GM23338 (cell line): ENCODE results near the gene NEO1. TPM values are rescaled to one million over a fixed set of nuclear protein-coding genes. Genes with fewer than 3 reads are reported as not detected.

Experiments
- ATAC-seq: fragments of 200-7000 bp; cut with Tn5 transposase; 3 replicates; pipeline ENCODE4 v1.9.1; 2020
- DNase-seq: peaks from one replicate; pipeline ENCODE4 v3.0.0-alpha.2; 2015; ENCODE audit warnings: low spot score
- H2AFZ ChIP-seq: fragments of 200-600 bp; sonication (generic); 2 replicates; pipeline ENCODE4 v1.8.0; 2016; ENCODE audit warnings: antibody characterized with exemption, mild to moderate bottlenecking, moderate library complexity
- H3F3A ChIP-seq: fragments of 200-600 bp; sonication (generic); replicated peaks from 2 replicates; pipeline ENCODE4 v1.8.0; 2017; ENCODE audit warnings: antibody characterized with exemption, mixed run types, low read depth
- H3K27ac ChIP-seq: fragments of 200-600 bp; sonication (generic); 2 replicates; pipeline ENCODE4 v1.6.1; 2016; ENCODE audit warnings: low read depth
- H3K27me3 ChIP-seq: fragments of 200-600 bp; sonication (generic); 2 replicates; pipeline ENCODE4 v1.8.0; 2016; ENCODE audit warnings: mild to moderate bottlenecking, mixed run types, moderate library complexity; ENCODE audit not compliant: insufficient read depth
- H3K36me3 ChIP-seq: fragments of 200-600 bp; sonication (generic); 2 replicates; pipeline ENCODE4 v1.8.0; 2016; ENCODE audit warnings: mild to moderate bottlenecking; ENCODE audit not compliant: insufficient read depth
- H3K4me1 ChIP-seq: fragments of 200-600 bp; sonication (generic); 2 replicates; pipeline ENCODE4 v1.8.0; 2016; ENCODE audit warnings: mild to moderate bottlenecking, moderate library complexity; ENCODE audit not compliant: insufficient read depth
- H3K4me2 ChIP-seq: fragments of 200-600 bp; sonication (generic); 2 replicates; pipeline ENCODE4 v1.7.1; 2017; ENCODE audit warnings: mixed run types
- H3K4me3 ChIP-seq: fragments of 200-600 bp; sonication (generic); 2 replicates; pipeline ENCODE4 v1.6.1; 2016; ENCODE audit warnings: mixed run types
- H3K79me2 ChIP-seq: fragments of 200-600 bp; sonication (generic); replicated peaks from 2 replicates; pipeline ENCODE4 v1.8.0; 2017; ENCODE audit warnings: mild to moderate bottlenecking; ENCODE audit not compliant: insufficient read depth
- H3K9me2 ChIP-seq: fragments of 200-600 bp; sonication (generic); 2 replicates; pipeline ENCODE4 v1.8.0; 2017; ENCODE audit not compliant: insufficient read depth
- H4K20me1 ChIP-seq: fragments of 200-600 bp; sonication (generic); replicated peaks from 2 replicates; pipeline ENCODE4 v1.8.0; 2017; ENCODE audit warnings: mild to moderate bottlenecking; ENCODE audit not compliant: insufficient read depth
- H3K27ac Mint-ChIP-seq: 2 replicates; pipeline ENCODE4 v1.8.0; 2020; ENCODE audit warnings: inconsistent platforms, mild to moderate bottlenecking, moderate library complexity, mixed read lengths
- H3K27me3 Mint-ChIP-seq: 3 replicates; pipeline ENCODE4 v1.8.0; 2022; ENCODE audit warnings: low read depth, mild to moderate bottlenecking, moderate library complexity, mixed read lengths, inconsistent platforms; ENCODE audit not compliant: insufficient read depth, poor library complexity
- H3K36me3 Mint-ChIP-seq: 3 replicates; pipeline ENCODE4 v1.8.0; 2021; ENCODE audit warnings: low read depth, mild to moderate bottlenecking, inconsistent platforms, moderate library complexity, mixed read lengths
- H3K4me1 Mint-ChIP-seq: 3 replicates; pipeline ENCODE4 v1.8.0; 2020; ENCODE audit warnings: mild to moderate bottlenecking, inconsistent platforms, mixed read lengths
- H3K4me3 Mint-ChIP-seq: 3 replicates; pipeline ENCODE4 v1.8.0; 2021; ENCODE audit warnings: moderate library complexity, mild to moderate bottlenecking, inconsistent platforms, mixed read lengths
- H3K9me3 Mint-ChIP-seq: 3 replicates; pipeline ENCODE4 v1.8.0; 2020; ENCODE audit warnings: moderate library complexity, mild to moderate bottlenecking, inconsistent platforms, mixed read lengths
- CREB1 ChIP-seq: fragments of 250-450 bp; sonication (Bioruptor Pico); IDR thresholded peaks from 2 replicates; pipeline ENCODE4 v1.5.0; 2020; ENCODE audit warnings: low read depth, mild to moderate bottlenecking, moderate library complexity
- CTCF ChIP-seq, 2 experiments: fragments of 200-600 bp in 1 of 2; sonication (generic) in 1 of 2; conservative IDR thresholded peaks; 2 replicates each; pipeline versions ENCODE4 v1.5.1 to v1.6.1; 2016 to 2017; ENCODE audit warnings: antibody characterized with exemption in 2 of 2, low read depth in 2 of 2, mild to moderate bottlenecking in 2 of 2, moderate library complexity in 1 of 2
- EZH2 ChIP-seq: fragments of 200-600 bp; sonication (generic); IDR thresholded peaks from one replicate; pipeline ENCODE4 v1.8.0; 2017; ENCODE audit warnings: antibody characterized with exemption, mild to moderate bottlenecking, low read depth; ENCODE audit not compliant: unreplicated experiment
- EZH2phosphoT487 ChIP-seq: fragments of 200-600 bp; sonication (generic); IDR thresholded peaks from one replicate; pipeline ENCODE4 v1.8.1; 2018; ENCODE audit warnings: antibody characterized with exemption; ENCODE audit not compliant: unreplicated experiment
- JUNB ChIP-seq: IDR thresholded peaks from one replicate; pipeline ENCODE4 v1.6.1; 2016; ENCODE audit warnings: antibody characterized with exemption; ENCODE audit not compliant: unreplicated experiment
- NANOG ChIP-seq: IDR thresholded peaks from 2 replicates; pipeline ENCODE4 v1.6.1; 2016; ENCODE audit warnings: antibody characterized with exemption, borderline replicate concordance
- POLR2AphosphoS5 ChIP-seq: IDR thresholded peaks from 2 replicates; pipeline ENCODE4 v1.6.1; 2016; ENCODE audit warnings: antibody characterized with exemption, low read depth
- REST ChIP-seq: IDR thresholded peaks from one replicate; pipeline ENCODE4 v1.6.1; 2018; ENCODE audit warnings: antibody characterized with exemption; ENCODE audit not compliant: unreplicated experiment
- STAT1 ChIP-seq: IDR thresholded peaks from one replicate; pipeline ENCODE4 v1.6.1; 2016; ENCODE audit warnings: antibody characterized with exemption; ENCODE audit not compliant: unreplicated experiment
- ZNF331 ChIP-seq: fragments of 250-450 bp; sonication (Bioruptor Pico); IDR thresholded peaks from 2 replicates; pipeline ENCODE4 v1.5.0; 2020; ENCODE audit warnings: low read depth, mild to moderate bottlenecking, moderate library complexity
- polyA plus RNA-seq: library from polyadenylated mRNA; unstranded; fragments of >200 nt; fragmentation: Nextera tagmentation; extraction: Ambion mirVana; gene quantifications from 2 replicates; pipeline ENCODE4 v1.2.1, GENCODE V29; 2016
- total RNA-seq: library from RNA; depleted of rRNA; stranded (reverse); fragments of >200 nt; shearing (Covaris generic); gene quantifications from 2 replicates; pipeline ENCODE4 v1.2.3, GENCODE V29; 2014

Gene NEO1
- total and polyA plus RNA-seq, 2 experiments from 2014 or later: 8.4 to 45.8 TPM

DNA sequence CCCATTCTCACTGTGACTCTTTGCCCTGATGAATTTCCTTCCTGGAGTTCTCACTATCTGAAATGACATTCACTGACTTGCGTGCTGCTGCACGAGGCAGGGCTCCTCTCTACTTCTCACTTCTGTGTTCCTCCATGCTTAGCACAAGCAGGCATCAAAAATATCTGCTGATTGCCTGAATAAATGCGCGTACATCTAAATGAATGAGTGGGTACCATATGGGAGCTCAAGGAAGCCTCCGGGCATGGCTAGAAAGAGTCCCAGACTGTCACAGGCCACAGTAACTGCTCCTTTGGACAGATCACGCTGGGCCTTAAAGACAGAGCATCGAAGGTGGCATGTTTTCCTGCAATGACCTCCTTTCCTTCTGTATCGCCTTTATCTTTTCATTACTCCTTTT lies 284.9 kb downstream of the NEO1 start:
- no peak overlapping the region for H3K27ac Mint-ChIP-seq
- H3K4me3 ChIP-seq: no peak overlapping the region
- H3K79me2 ChIP-seq: no peaks in the 10 kb centered on the region
- H3F3A ChIP-seq: no peaks in the 10 kb centered on the region
- no peak overlapping the region for H3K4me3 Mint-ChIP-seq
- H3K27ac ChIP-seq: no peak overlapping the region
- H3K27me3 ChIP-seq: no peaks in the 10 kb centered on the region
- no peaks in the 10 kb centered on the region; the same call in none of the 2 replicates for H4K20me1 ChIP-seq
- no peak overlapping the region for H3K4me2 ChIP-seq
- H3K4me1 Mint-ChIP-seq: peaks cover 3% of the 10 kb centered on the region; the same call in 1 of the 3 replicates
- no peaks in the 10 kb centered on the region for H3K27me3 Mint-ChIP-seq
- no peak for DNase-seq
- no peaks in the 10 kb centered on the region for H3K36me3 ChIP-seq
- TF ChIP-seq POLR2AphosphoS5 (no peak), EZH2 (no peak), REST (no peak), ZNF331 (CRISPR knock-in tag) (no peak), JUNB (no peak), STAT1 (no peak), CTCF (conservative IDR thresholded peaks at IDR 0.05; ENCODE audit: low read depth in 2 of 2) (no peak)
- H3K9me3 Mint-ChIP-seq: no peaks in the 10 kb centered on the region
- ATAC-seq: no peak
- H3K36me3 Mint-ChIP-seq: no peaks in the 10 kb centered on the region; the same call in 1 of the 3 replicates
- H3K4me1 ChIP-seq: no peaks in the 10 kb centered on the region
- no peaks in the 10 kb centered on the region for H3K9me2 ChIP-seq
- no peak overlapping the region for H2AFZ ChIP-seq

GRCh38 chr15:73338058-73338457 lies 285.8 kb downstream of the NEO1 start:
- peaks cover 3% of the 10 kb centered on the region; the same call in 1 of the 3 replicates for H3K4me1 Mint-ChIP-seq
- H3K9me2 ChIP-seq: no peaks in the 10 kb centered on the region
- no peaks in the 10 kb centered on the region for H3K9me3 Mint-ChIP-seq
- H3K79me2 ChIP-seq: no peaks in the 10 kb centered on the region
- H4K20me1 ChIP-seq: peaks cover 3% of the 10 kb centered on the region
- H3K36me3 Mint-ChIP-seq: peaks cover 7% of the 10 kb centered on the region
- DNase-seq: no peak
- no peaks in the 10 kb centered on the region for H3K27me3 Mint-ChIP-seq
- no peak overlapping the region for H3K4me2 ChIP-seq
- no peak overlapping the region for H3K4me3 ChIP-seq
- H3F3A ChIP-seq: no peaks in the 10 kb centered on the region
- H2AFZ ChIP-seq: no peak overlapping the region
- no peaks in the 10 kb centered on the region for H3K27me3 ChIP-seq
- no peak overlapping the region for H3K27ac ChIP-seq
- H3K4me1 ChIP-seq: no peaks in the 10 kb centered on the region
- ATAC-seq: no peak
- H3K4me3 Mint-ChIP-seq: no peak overlapping the region
- H3K27ac Mint-ChIP-seq: no peak overlapping the region
- 0 out of 2 replicates have a peak, but pooled peaks cover 4% of the 10 kb centered on the region for H3K36me3 ChIP-seq
- no peak for TF ChIP-seq EZH2phosphoT487
- TF ChIP-seq JUNB: no peak
- no peak for TF ChIP-seq REST
- TF ChIP-seq EZH2: no peak
- no peak for TF ChIP-seq NANOG
- no peak for TF ChIP-seq CREB1 (CRISPR knock-in tag)
